DOHH2 (cell line): Measurements from ENCODE around the gene TBC1D24.

Experiments used
- EZH2phosphoT487 ChIP-seq: fragments of 200-600 bp; sonication (generic); IDR thresholded peaks from 2 replicates; pipeline ENCODE4 v1.6.1; 2017; ENCODE audit warnings: borderline replicate concordance, mild to moderate bottlenecking, antibody characterized with exemption, low read length, moderate library complexity, mixed read lengths
- TF ChIP-seq, protein P1 (sequence below): fragments of 200-600 bp; sonication (generic); IDR thresholded peaks from one replicate; pipeline ENCODE4 v1.5.1; 2014; ENCODE audit warnings: antibody characterized with exemption, mild to moderate bottlenecking, low read depth, low read length; ENCODE audit not compliant: poor library complexity, severe bottlenecking

DNA sequence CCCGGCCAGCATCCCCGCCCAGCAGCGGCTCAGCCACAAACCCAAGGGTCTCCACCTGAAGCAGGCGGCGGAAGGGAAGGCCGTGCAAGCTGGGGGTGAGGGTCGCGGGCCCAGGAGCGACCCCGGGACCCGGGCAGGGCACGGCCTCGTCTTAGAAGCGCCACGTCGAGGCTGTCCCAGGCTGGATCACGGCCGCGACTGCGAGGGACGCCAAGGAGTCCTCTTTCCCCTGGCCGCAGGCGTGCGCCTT, 46.2 kb upstream of the TBC1D24 start:
- TF ChIP-seq, protein P1, sequence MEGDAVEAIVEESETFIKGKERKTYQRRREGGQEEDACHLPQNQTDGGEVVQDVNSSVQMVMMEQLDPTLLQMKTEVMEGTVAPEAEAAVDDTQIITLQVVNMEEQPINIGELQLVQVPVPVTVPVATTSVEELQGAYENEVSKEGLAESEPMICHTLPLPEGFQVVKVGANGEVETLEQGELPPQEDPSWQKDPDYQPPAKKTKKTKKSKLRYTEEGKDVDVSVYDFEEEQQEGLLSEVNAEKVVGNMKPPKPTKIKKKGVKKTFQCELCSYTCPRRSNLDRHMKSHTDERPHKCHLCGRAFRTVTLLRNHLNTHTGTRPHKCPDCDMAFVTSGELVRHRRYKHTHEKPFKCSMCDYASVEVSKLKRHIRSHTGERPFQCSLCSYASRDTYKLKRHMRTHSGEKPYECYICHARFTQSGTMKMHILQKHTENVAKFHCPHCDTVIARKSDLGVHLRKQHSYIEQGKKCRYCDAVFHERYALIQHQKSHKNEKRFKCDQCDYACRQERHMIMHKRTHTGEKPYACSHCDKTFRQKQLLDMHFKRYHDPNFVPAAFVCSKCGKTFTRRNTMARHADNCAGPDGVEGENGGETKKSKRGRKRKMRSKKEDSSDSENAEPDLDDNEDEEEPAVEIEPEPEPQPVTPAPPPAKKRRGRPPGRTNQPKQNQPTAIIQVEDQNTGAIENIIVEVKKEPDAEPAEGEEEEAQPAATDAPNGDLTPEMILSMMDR = no peak
- no peak for TF ChIP-seq EZH2phosphoT487
